Right renal pelvis (tissue), 4 donors: ENCODE measurements around the gene RNF19B. TPM values are rescaled to one million over a fixed set of nuclear protein-coding genes. Genes with fewer than 3 reads are reported as not detected.
A peak's percentile ranks its signal among the peaks of the same experiment; 100 is the strongest.
"Not testable (repeated sequence)": the region's sequence is repeated elsewhere in the genome, so short reads cannot be mapped to it uniquely, and the experiment has no call there.

Source experiments
- DNase-seq, 4 donors: peaks; one replicate each; pipeline ENCODE4 v3.0.0-alpha.2; 2013; ENCODE audit warnings: low read depth in 4 of 4, low spot score in 3 of 4, missing footprints in 1 of 4
- polyA plus RNA-seq, 4 donors: library from polyadenylated mRNA; unstranded; fragments of 120-200 nt; gene quantifications; one replicate each; pipeline ENCODE4 v1.2.1, GENCODE V29; 2013; ENCODE audit not compliant: insufficient read length in 4 of 4

Gene RNF19B
- 10 to 100 TPM; 17.6 to 19.5 (median 18.7) TPM for polyA plus RNA-seq

- peak; percentile 79 to 88 (median 84) for DNase-seq
Observed at GRCh38 chr1:32964461-32965250, at the start of gene RNF19B. Gene RNF19B, minus strand, starts transcription at chr1:32964809. Its CDS starts 124 bp downstream, at chr1:32964685.

GRCh38 chr1:33013791-33014190 is 49.2 kb upstream of the RNF19B start:
- DNase-seq: no peak

GRCh38 chr1:33012165-33012564 is 47.6 kb upstream of the RNF19B start:
- no peak for DNase-seq

- DNase-seq: no peak
Observed at GRCh38 chr1:33010932-33011731, 46.5 kb upstream of the RNF19B start.

- no peak for DNase-seq
Observed at GRCh38 chr1:33009561-33009960, 45.0 kb upstream of the RNF19B start.

- DNase-seq: no peak
Observed at GRCh38 chr1:33008051-33008914, 43.7 kb upstream of the RNF19B start.

GRCh38 chr1:33007190-33008050 is 42.8 kb upstream of the RNF19B start:
- peak in 1 of 4 donors; percentile 33 for DNase-seq

- DNase-seq: no peak
Observed at GRCh38 chr1:33005838-33006421, 41.3 kb upstream of the RNF19B start.

- DNase-seq: no peak
Observed at GRCh38 chr1:33005117-33005837, 40.7 kb upstream of the RNF19B start.

- DNase-seq: no peak
Observed at GRCh38 chr1:33004613-33005012, 40.0 kb upstream of the RNF19B start.

- no peak for DNase-seq
Observed at GRCh38 chr1:33003657-33004056, 39.0 kb upstream of the RNF19B start.

GRCh38 chr1:33002006-33002405 is 37.4 kb upstream of the RNF19B start:
- DNase-seq: no peak

GRCh38 chr1:33001282-33001681 is 36.7 kb upstream of the RNF19B start:
- no peak for DNase-seq

- no peak for DNase-seq
Observed at GRCh38 chr1:33000427-33001026, 35.9 kb upstream of the RNF19B start.

- DNase-seq: no peak
Observed at GRCh38 chr1:32998997-32999396, 34.4 kb upstream of the RNF19B start.

GRCh38 chr1:32998064-32998463 is 33.5 kb upstream of the RNF19B start:
- no peak for DNase-seq

GRCh38 chr1:32997381-32997891 is 32.8 kb upstream of the RNF19B start:
- DNase-seq: no peak

- DNase-seq: not testable (repeated sequence)
Observed at GRCh38 chr1:32993324-32993636, 28.7 kb upstream of the RNF19B start.
